Gastroesophageal sphincter (tissue), 3 donors: ENCODE measurements around the gene PSORS1C2.

Experiments used
- EP300 ChIP-seq: sonication (generic); formaldehyde crosslinking; IDR thresholded peaks from one replicate; pipeline ENCODE4 v1.6.1; 2017; ENCODE audit warnings: antibody characterized with exemption, mild to moderate bottlenecking
- POLR2A ChIP-seq, 2 donors: fragments of 450-650 bp; IDR thresholded peaks; one replicate each; pipeline ENCODE4 v1.6.1; 2017; ENCODE audit warnings: antibody characterized with exemption in 2 of 2, mild to moderate bottlenecking in 2 of 2, moderate library complexity in 1 of 2
- POLR2AphosphoS5 ChIP-seq: sonication (generic); formaldehyde crosslinking; IDR thresholded peaks from one replicate; pipeline ENCODE4 v1.6.1; 2017; ENCODE audit warnings: antibody characterized with exemption
- TF ChIP-seq, protein P1 (sequence below), 4 experiments: fragments of 200-600 bp in 2 of 4; fragments of 450-650 bp in 2 of 4; sonication (generic) in 1 of 4; IDR thresholded peaks; one replicate each; pipeline ENCODE4 v1.5.1; 2017 to 2019; ENCODE audit warnings: antibody characterized with exemption in 4 of 4, mild to moderate bottlenecking in 2 of 4, moderate library complexity in 2 of 4

DNA sequence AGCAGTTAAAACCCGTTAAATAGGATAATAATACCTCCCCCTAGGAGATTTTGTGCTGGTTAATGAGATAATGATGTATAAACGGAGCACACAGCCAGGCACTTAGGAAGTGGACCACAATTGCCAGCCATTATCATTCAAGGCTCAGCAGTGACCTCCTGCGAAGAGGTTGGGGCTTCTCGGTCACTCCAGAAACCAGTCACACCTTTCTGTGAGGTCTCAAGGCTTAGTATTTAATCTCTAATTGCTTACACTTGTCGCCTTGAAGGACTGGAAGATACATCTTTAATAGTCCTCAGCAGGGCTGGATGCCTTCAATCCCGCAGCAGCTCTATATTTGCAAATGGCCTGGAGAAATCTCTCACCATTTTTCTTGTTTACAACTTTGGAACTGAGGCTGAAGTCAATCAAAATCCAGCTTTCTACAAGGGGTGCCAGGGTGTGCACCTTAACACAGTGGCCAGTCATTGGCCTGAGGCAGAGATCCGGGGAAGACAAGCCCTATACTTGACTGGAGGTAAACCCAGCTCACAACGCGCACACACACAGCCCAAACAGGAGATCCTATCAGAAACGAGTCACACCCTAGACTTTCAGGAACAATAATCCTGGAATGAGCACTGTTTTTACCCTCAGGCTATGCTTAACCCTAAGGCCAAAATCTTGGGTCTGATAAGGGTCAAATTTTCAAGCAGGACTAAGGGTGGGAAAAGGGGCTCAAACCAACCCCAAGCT, 30.4 kb upstream of the PSORS1C2 start:
- TF ChIP-seq EP300 (no peak), POLR2A (IDR thresholded peaks at IDR 0.05) (no peak), POLR2AphosphoS5 (no peak)
- TF ChIP-seq, protein P1, sequence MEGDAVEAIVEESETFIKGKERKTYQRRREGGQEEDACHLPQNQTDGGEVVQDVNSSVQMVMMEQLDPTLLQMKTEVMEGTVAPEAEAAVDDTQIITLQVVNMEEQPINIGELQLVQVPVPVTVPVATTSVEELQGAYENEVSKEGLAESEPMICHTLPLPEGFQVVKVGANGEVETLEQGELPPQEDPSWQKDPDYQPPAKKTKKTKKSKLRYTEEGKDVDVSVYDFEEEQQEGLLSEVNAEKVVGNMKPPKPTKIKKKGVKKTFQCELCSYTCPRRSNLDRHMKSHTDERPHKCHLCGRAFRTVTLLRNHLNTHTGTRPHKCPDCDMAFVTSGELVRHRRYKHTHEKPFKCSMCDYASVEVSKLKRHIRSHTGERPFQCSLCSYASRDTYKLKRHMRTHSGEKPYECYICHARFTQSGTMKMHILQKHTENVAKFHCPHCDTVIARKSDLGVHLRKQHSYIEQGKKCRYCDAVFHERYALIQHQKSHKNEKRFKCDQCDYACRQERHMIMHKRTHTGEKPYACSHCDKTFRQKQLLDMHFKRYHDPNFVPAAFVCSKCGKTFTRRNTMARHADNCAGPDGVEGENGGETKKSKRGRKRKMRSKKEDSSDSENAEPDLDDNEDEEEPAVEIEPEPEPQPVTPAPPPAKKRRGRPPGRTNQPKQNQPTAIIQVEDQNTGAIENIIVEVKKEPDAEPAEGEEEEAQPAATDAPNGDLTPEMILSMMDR (IDR thresholded peaks at IDR 0.05): no peak
